ENCODE results near the gene NKX6-2.

The NKX6-2 gene

GRCh38 chr10:132770061-132771021, 15.6 kb downstream of the NKX6-2 start:
- TF ChIP-seq MAX (IDR thresholded peaks at IDR 0.05; ENCODE audit: low read depth, low read length) = no peak
- TF ChIP-seq CTCF (IDR thresholded peaks at IDR 0.05; ENCODE audit: low read depth, low read length) = no peak
- no peak for TF ChIP-seq MYC (IDR thresholded peaks at IDR 0.05; ENCODE audit: low read depth, low read length)
- TF ChIP-seq POLR2A (IDR thresholded peaks at IDR 0.05; ENCODE audit: extremely low read depth, insufficient read length) = no peak
- DNase-seq (ENCODE audit: low read depth) = no peak
- no peak overlapping the region for H3K4me3 ChIP-seq (ENCODE audit: low read depth, low read length)

- no peak overlapping the region for H3K4me3 ChIP-seq (ENCODE audit: low read depth, low read length)
- DNase-seq (ENCODE audit: low read depth) = no peak
- TF ChIP-seq CTCF (IDR thresholded peaks at IDR 0.05; ENCODE audit: low read depth, low read length) = no peak
- TF ChIP-seq MAX (IDR thresholded peaks at IDR 0.05; ENCODE audit: low read depth, low read length) = no peak
- no peak for TF ChIP-seq MYC (IDR thresholded peaks at IDR 0.05; ENCODE audit: low read depth, low read length)
- no peak for TF ChIP-seq POLR2A (IDR thresholded peaks at IDR 0.05; ENCODE audit: extremely low read depth, insufficient read length)
These were observed 17.4 kb downstream of the NKX6-2 start for GRCh38 chr10:132768346-132769248.

- DNase-seq (ENCODE audit: low read depth) = no peak
- no peak overlapping the region for H3K4me3 ChIP-seq (ENCODE audit: low read depth, low read length)
- TF ChIP-seq MYC (IDR thresholded peaks at IDR 0.05; ENCODE audit: low read depth, low read length) (no peak), MAX (IDR thresholded peaks at IDR 0.05; ENCODE audit: low read depth, low read length) (no peak), POLR2A (IDR thresholded peaks at IDR 0.05; ENCODE audit: extremely low read depth, insufficient read length) (no peak), CTCF (IDR thresholded peaks at IDR 0.05; ENCODE audit: low read depth, low read length) (no peak)
These were observed 19.7 kb downstream of the NKX6-2 start for GRCh38 chr10:132766291-132766690.

GRCh38 chr10:132765435-132765834, 20.5 kb downstream of the NKX6-2 start:
- DNase-seq (ENCODE audit: low read depth) = no peak
- H3K4me3 ChIP-seq (ENCODE audit: low read depth, low read length) = no peak overlapping the region
- TF ChIP-seq MAX (IDR thresholded peaks at IDR 0.05; ENCODE audit: low read depth, low read length) (no peak), MYC (IDR thresholded peaks at IDR 0.05; ENCODE audit: low read depth, low read length) (no peak), POLR2A (IDR thresholded peaks at IDR 0.05; ENCODE audit: extremely low read depth, insufficient read length) (no peak), CTCF (IDR thresholded peaks at IDR 0.05; ENCODE audit: low read depth, low read length) (no peak)

- TF ChIP-seq POLR2A (IDR thresholded peaks at IDR 0.05; ENCODE audit: extremely low read depth, insufficient read length) = no peak
- no peak for TF ChIP-seq MYC (IDR thresholded peaks at IDR 0.05; ENCODE audit: low read depth, low read length)
- TF ChIP-seq MAX (IDR thresholded peaks at IDR 0.05; ENCODE audit: low read depth, low read length) = no peak
- TF ChIP-seq CTCF (IDR thresholded peaks at IDR 0.05; ENCODE audit: low read depth, low read length) = no peak
- H3K4me3 ChIP-seq (ENCODE audit: low read depth, low read length) = no peak overlapping the region
- DNase-seq (ENCODE audit: low read depth) = no peak
These were observed 21.8 kb downstream of the NKX6-2 start for GRCh38 chr10:132764108-132764507.
